Measurements from ENCODE around the gene LYRM9.
"Not testable (repeated sequence)": the region's sequence is repeated elsewhere in the genome, so short reads cannot be mapped to it uniquely, and the experiment has no call there.

The LYRM9 gene

DNA sequence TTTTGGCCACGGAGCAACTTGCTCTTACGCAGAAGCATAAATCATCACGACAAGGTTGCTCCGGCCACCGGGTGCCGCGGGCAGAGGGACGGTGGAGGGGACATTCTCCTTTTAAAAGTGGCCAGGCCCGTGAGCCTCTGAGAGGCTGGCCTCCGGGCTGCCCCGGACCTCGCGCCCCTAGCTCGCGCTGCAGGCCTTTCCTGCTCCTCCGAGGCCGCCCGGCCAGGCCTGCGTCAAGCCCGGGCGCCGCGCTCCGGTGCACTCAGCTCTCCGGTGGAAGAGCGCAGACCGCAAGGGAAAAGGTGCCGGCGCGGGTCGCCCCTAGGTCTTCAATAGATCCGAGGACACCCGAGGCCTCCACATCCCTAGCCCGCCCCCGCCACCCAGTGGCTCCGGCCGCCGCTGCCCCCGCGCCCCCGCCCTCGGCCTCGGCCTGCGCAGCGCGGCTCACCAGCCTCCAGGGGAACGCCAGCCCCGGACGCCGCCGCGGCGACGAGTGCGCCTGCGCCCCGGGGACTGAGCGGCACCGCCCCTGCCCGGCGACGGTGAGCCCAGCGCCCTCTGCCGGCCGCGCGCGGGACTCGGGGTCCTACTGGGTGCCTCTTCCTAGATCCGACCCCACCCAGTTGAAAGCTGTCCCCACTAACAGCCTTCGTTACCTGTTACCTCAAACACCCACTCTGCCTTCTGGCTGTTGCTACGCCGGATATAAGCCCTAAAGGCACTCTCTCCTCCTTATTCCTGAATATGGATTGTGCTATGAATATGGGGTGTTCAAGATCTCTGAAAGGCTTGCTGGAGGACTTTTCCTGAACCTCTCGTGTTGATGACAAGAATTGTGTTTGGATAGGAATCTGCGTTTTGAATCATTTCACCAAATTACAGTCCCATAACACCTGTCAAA lies at the start of gene LYRM9:
TSS of gene LYRM9 (minus strand) at position 500 of the 904 bp plus-strand sequence. CDS start 10,671 bp downstream, outside the sequence.
- peak; percentile 90 for DNase-seq (ENCODE audit: low read depth)

DNA sequence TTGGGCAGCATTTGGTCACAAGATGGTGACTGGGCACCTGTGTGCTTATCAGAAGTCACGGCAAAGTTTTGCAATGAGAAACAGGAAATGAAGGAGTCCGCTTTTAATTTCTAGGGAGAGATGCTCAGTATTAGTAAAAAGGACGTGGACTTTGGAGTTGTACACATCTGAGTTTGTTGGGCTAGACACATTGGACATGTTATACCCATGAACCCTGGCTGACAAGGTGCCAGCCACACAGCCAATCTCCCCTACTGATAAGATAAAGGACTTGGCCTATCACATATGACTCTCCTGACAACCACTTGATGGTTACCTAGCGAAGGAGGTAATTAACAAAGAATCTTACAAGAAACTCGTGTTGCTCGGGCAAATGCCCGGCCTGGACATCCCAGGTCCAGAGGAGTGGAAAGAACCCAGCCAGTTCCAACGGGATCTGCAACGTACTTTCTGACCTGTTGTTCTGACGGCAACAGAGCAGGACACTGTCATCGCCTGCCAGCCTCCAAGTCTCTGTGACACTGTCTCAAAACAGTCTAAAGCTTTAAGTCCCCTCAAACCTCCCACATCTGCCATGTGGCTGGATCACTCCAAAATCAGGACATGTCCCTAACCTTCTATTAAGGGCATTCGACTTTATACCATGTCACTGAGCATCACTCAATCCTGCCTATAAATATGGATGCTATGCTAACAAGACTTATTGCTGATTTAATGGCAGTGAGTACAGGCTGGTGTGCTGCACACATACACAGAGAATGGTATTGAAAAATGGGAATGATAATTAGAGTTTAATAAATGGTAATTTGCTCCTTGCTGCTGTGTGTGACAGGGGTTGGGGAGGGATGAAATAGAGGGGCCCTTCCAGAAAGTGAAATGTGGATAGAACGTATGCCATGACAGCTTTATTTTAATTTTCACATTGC lies 47.6 kb upstream of the LYRM9 start:
- no peak for DNase-seq (ENCODE audit: low read depth)

DNA sequence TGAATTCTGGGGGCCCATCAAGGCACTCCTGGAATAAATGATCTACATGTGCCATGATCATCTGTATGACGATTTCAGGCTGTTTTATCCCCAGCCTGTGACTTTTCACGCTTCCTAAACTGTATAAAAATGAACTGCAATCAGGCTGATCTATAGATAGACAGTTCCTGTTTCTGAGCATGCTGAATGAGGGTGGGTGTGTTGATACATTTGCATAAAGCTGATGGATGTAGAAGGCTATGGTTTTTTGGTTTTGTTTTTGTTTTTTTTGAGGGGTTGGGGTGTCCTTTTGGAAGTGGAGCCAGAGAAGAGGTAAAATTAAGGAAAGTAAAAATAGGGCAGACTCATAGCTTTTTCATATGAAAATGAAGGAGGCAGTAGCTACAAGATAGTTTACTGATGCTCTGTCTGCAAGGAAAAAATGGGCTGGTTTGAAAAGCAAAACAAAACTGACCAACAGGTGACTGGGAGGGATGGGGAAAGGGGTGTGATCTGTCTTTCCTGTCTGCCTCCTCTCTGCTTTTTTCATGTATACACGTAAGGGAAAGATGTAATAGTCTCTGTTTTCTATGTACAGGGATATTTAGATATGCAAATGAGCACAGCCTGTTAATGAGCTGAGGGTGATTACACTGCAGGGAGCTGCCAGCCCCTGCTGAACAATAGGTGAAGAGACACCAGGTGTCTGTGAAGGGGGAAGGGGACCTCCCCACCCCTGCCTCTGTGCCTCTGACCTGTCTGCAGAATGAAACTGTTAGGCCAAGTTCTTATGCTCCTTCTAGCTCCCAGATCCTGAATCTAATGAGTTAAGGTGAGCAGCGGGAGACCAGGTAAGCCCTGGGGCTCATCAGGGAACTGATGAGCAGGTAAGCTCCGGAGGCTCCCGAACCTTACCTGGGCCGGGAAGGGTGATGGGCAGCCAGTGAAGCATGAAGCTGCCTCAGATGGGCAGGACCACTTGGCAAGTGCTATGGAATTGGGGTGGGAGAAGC lies 46.6 kb upstream of the LYRM9 start:
- no peak for DNase-seq (ENCODE audit: low read depth)

DNA sequence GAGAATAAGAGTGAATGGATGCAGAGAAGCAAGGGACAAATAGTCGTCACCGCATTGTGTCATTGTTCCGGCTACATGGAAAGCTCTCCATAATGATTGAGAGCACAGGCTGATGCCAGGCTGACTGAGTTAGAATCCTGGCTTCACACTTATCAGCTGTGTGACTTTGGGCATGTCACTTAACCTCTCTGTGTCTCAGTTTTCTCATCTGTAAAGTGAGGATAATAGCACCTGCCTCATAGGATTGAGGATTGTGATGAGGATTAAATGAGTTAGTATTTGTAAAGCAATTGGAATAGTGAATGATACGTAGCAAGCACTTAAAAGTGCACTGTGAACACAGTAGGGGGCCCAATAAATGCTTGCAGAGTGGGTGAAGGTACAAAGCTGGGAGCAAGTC lies 45.7 kb upstream of the LYRM9 start:
- DNase-seq (ENCODE audit: low read depth): no peak

DNA sequence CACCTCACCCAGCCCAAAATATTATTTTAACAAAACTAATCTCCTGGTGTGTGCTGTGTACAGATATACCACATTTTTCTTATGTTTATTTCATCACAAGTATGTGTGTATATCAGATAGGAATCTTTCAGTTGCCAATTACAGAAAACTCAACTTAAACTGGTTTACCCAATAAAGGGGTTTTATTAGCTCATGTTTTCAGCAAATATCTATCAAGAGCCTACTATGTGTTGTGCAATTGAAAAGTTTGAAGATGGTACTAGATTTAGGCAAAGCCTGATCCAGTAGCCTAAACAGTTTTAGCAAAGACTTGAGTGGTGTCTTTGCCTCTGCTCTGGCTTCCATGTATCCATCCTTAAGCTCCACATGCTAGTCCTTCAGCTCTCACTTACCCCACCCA lies 45.1 kb upstream of the LYRM9 start:
- no peak for DNase-seq (ENCODE audit: low read depth)

GRCh38 chr17:27937025-27937546 lies 43.9 kb upstream of the LYRM9 start:
- no peak for DNase-seq (ENCODE audit: low read depth)

GRCh38 chr17:27930000-27930399 lies 36.8 kb upstream of the LYRM9 start:
- no peak for DNase-seq (ENCODE audit: low read depth)

- DNase-seq (ENCODE audit: low read depth): no peak
Measured at GRCh38 chr17:27928587-27928986, 35.4 kb upstream of the LYRM9 start.

DNA sequence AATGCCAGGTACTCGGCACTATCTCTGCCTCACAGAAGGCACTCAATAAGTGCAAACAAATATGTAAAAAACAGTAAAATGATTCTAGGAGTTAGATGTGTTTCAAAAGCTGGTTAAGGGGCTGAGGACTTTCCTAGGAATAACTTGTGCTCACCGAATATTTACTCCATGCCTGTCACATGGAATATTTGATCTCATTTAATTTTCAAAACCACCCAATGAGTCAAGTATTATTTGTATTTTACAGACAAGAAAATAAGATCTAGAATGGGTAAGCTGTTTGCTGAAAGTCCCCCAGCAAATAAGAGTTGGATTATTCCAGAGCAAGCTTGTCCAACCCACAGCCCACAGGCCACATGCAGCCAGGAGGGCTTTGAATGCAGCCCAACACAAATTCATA lies 34.6 kb upstream of the LYRM9 start:
- no peak for DNase-seq (ENCODE audit: low read depth)

GRCh38 chr17:27921599-27921998 lies 28.4 kb upstream of the LYRM9 start:
- DNase-seq (ENCODE audit: low read depth): no peak

DNA sequence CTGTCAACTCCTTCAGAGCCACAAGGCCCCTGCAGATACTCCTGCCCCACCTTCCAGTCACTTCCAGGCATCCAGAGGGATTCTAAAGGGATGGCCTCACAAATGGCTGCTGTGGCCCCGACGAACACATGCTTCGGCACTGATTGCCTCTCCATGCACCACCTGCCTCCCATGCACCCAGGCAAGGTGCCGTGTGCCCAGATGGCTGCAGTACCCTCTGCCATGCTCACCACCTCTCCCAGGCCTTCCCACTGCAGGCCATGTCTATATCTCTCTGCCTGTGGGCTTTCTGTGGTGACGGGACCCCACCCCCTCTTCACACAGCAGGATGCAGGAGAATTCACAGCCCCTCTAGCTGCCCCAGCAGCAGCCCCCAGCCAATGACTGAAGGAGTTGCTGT lies 27.9 kb upstream of the LYRM9 start:
- DNase-seq (ENCODE audit: low read depth): no peak

GRCh38 chr17:27920569-27920968 lies 27.4 kb upstream of the LYRM9 start:
- DNase-seq (ENCODE audit: low read depth): no peak

GRCh38 chr17:27919079-27919478 lies 25.9 kb upstream of the LYRM9 start:
- no peak for DNase-seq (ENCODE audit: low read depth)

GRCh38 chr17:27918498-27918897 lies 25.3 kb upstream of the LYRM9 start:
- DNase-seq (ENCODE audit: low read depth): no peak

DNA sequence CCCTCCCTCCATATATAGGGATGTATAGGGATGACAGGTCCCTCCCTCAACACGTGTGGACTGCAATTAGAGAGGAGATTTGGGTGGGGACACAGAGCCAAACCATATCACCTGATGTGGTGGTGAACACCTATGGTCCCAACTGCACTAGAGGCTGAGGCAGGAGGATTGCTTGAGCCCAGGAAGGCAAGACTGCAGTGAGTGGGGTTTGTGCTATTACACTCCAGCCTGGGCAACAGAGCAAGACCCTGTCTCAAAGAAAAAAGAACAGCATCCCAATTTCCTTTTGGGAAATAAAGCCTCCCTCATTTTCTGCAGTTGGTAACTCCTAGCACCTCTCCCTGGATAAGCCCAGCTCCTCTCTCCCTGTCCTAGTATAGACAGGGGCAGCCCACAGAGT lies 23.8 kb upstream of the LYRM9 start:
- DNase-seq (ENCODE audit: low read depth): no peak

DNA sequence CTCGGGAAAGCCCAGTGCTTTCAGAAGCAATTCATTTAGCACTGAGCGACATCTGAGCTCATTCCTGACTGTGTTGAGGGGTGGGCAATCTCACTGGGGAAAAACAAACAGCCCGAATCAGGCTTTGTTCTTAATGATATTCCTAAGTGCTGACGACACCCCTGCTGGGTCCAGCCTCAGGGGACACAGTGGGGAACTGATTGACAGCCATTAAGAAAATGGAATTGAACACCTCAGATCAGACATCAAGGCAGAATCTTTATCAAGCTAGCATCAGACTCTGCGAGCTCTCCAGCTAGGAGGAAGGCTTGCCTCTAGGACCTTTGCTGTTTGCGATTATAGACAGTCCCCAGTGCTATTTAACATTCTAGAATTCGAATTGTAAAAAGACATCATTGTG lies 22.5 kb upstream of the LYRM9 start:
- DNase-seq (ENCODE audit: low read depth): no peak

DNA sequence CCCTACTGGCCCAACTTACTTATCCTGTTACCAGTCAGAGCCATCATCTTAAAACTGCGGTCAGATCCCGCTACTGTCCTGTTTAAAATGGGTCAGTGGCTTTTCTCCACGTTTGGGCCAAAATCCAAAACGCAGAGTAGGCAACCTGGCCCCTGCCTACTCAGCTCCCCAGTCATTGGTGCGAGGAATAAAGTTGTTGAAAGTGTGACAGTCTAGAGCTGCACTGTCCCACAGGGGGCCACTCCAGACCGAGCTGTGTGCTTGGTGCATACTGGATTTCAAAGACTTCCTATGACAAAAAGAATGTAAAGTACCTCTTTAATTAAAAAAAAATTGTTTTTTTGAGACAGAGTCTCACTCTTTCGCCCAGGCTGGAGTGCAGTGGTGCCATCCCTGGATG lies 21.2 kb upstream of the LYRM9 start:
- no peak for DNase-seq (ENCODE audit: low read depth)

DNA sequence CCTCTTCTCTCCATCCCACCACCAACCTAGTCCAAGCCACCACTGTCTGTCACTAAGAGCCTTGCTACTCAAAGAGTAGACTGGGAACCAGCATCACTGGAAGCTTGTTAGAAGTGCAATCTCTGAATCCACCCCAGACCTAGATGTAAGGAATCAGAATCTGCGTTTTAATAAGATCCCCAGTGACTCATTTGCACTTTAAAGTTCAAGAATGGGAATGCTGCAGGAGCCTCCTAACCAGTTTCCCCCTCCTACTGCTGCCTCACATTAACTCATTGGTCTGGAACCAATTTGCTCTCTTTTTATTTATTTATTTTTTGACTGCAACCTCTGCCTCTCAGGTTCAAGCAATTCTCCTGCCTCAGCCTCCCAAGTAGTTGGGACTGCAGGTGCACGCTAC lies 19.8 kb upstream of the LYRM9 start:
- DNase-seq (ENCODE audit: low read depth): no peak

GRCh38 chr17:27912299-27912698 lies 19.1 kb upstream of the LYRM9 start:
- DNase-seq (ENCODE audit: low read depth): not testable (repeated sequence)

DNA sequence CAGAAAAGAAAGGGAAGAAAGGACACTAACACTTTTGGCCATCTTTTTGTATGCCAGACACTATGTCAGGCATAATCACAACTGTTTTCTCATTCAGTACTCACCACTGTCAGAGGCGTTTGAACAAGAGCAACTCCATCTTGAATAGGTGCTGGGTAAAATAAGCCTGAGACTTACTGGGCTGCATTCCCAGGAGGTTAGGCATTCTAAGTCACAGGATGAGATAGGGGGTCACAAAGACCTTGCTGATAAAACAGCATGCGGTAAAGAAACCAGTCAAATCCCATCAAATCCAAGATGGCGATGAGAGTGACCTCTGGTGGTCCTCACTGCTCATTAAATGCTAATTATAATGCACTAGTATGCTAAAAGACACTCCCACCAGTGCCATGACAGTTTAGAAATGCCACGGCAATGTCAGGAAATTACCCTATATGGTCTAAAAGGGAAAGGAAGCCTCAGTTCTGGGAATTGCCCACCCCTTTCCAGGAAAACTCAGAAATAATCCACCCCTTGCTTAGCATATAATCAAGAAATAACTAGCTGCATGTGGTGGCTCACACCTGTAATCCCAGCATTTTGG lies 14.9 kb upstream of the LYRM9 start:
- no peak for DNase-seq (ENCODE audit: low read depth)

- DNase-seq (ENCODE audit: low read depth): no peak
Measured at GRCh38 chr17:27906623-27907022, 13.5 kb upstream of the LYRM9 start.

Measured in activated gamma-delta T cell treated with anti-CD3 and anti-CD28 coated beads, Interleukin-2, amount 50 U/mL, for 16 hours (primary cell).